ENCODE measurements around the gene BOK.

Gene BOK

GRCh38 chr2:241545106-241545505 is 13.4 kb upstream of the BOK start:
- no peak overlapping the region for H3K27ac ChIP-seq
- TF ChIP-seq Cebpa-rat (IDR thresholded peaks at IDR 0.05): no peak

GRCh38 chr2:241545523-241546473 is 12.7 kb upstream of the BOK start:
- Histone ChIP-seq H3K4me2 (no peak overlapping the region), H3K4me1 (peaks cover 0 to 18% (median 8%) of the 10 kb centered on the region in 10 experiments; a peak in 14 of 20 replicates), H3K4me3 (no peak overlapping the region), H3K9ac (no peak overlapping the region), H4K20me1 (0 out of 22 replicates have a peak, but pooled peaks cover 0 to 6% (median 0%) of the 10 kb centered on the region in 11 experiments), H3K36me3 (no peaks in the 10 kb centered on the region), H3K27me3 (peaks cover 0 to 5% (median 0%) of the 10 kb centered on the region in 11 experiments; a peak in 3 of 22 replicates), H3K9me3 (replicated peaks in 1 of 11) (no peaks in the 10 kb centered on the region), H3K27ac (no peak overlapping the region)
- TF ChIP-seq Cebpa-rat (IDR thresholded peaks at IDR 0.05): no peak

More at GRCh38 chr2:241545106-241545505, 13.4 kb upstream of the BOK start:
- H3K9ac ChIP-seq: no peak overlapping the region
- peaks cover 4 to 25% (median 15%) of the 10 kb centered on the region in 10 experiments; a peak in 18 of 20 replicates for H3K4me1 ChIP-seq
- H3K9me3 ChIP-seq (replicated peaks in 1 of 11): no peaks in the 10 kb centered on the region
- H3K4me2 ChIP-seq: no peak overlapping the region
- no peaks in the 10 kb centered on the region for H3K36me3 ChIP-seq
- H3K4me3 ChIP-seq: no peak overlapping the region
- H4K20me1 ChIP-seq: no peaks in the 10 kb centered on the region
- peaks cover 0 to 10% (median 0%) of the 10 kb centered on the region in 11 experiments; a peak in 4 of 22 replicates for H3K27me3 ChIP-seq

GRCh38 chr2:241546771-241547498 is 11.6 kb upstream of the BOK start:
- H3K9me3 ChIP-seq (replicated peaks in 1 of 11): no peaks in the 10 kb centered on the region
- no peak overlapping the region for H3K4me3 ChIP-seq
- H4K20me1 ChIP-seq: 0 out of 22 replicates have a peak, but pooled peaks cover 0 to 6% (median 0%) of the 10 kb centered on the region in 11 experiments
- no peaks in the 10 kb centered on the region for H3K36me3 ChIP-seq
- no peak for TF ChIP-seq Cebpa-rat (IDR thresholded peaks at IDR 0.05)
- H3K9ac ChIP-seq: no peak overlapping the region
- H3K4me1 ChIP-seq: peaks cover 0 to 12% (median 4%) of the 10 kb centered on the region in 10 experiments; a peak in 7 of 20 replicates
- no peak overlapping the region for H3K4me2 ChIP-seq
- H3K27me3 ChIP-seq: peaks cover 0 to 5% (median 0%) of the 10 kb centered on the region in 11 experiments; a peak in 3 of 22 replicates
- H3K27ac ChIP-seq: no peak overlapping the region

GRCh38 chr2:241547781-241548450 is 10.6 kb upstream of the BOK start:
- peaks cover 0 to 5% (median 0%) of the 10 kb centered on the region in 11 experiments; a peak in 3 of 22 replicates for H3K27me3 ChIP-seq
- H3K36me3 ChIP-seq: no peaks in the 10 kb centered on the region
- no peak overlapping the region for H3K4me2 ChIP-seq
- H3K4me1 ChIP-seq: peaks cover 0 to 11% (median 2%) of the 10 kb centered on the region in 10 experiments; a peak in 4 of 20 replicates
- no peak overlapping the region for H3K27ac ChIP-seq
- no peaks in the 10 kb centered on the region for H3K9me3 ChIP-seq (replicated peaks in 1 of 11)
- H4K20me1 ChIP-seq: 0 out of 22 replicates have a peak, but pooled peaks cover 0 to 6% (median 0%) of the 10 kb centered on the region in 11 experiments
- no peak for TF ChIP-seq Cebpa-rat (IDR thresholded peaks at IDR 0.05)
- H3K4me3 ChIP-seq: no peak overlapping the region
- no peak overlapping the region for H3K9ac ChIP-seq

GRCh38 chr2:241548451-241548835 is 10.1 kb upstream of the BOK start:
- no peaks in the 10 kb centered on the region for H3K36me3 ChIP-seq
- no peak overlapping the region for H3K27ac ChIP-seq
- H3K27me3 ChIP-seq: peaks cover 0 to 5% (median 0%) of the 10 kb centered on the region in 11 experiments; a peak in 3 of 22 replicates
- H4K20me1 ChIP-seq: 0 out of 22 replicates have a peak, but pooled peaks cover 0 to 6% (median 0%) of the 10 kb centered on the region in 11 experiments
- H3K4me3 ChIP-seq: no peak overlapping the region
- peaks cover 0 to 6% (median 2%) of the 10 kb centered on the region in 10 experiments; a peak in 4 of 20 replicates for H3K4me1 ChIP-seq
- no peak for TF ChIP-seq Cebpa-rat (IDR thresholded peaks at IDR 0.05)
- no peaks in the 10 kb centered on the region for H3K9me3 ChIP-seq (replicated peaks in 1 of 11)
- H3K9ac ChIP-seq: no peak overlapping the region
- H3K4me2 ChIP-seq: no peak overlapping the region

- no peak overlapping the region for H3K4me2 ChIP-seq
- H3K4me3 ChIP-seq: no peak overlapping the region
- no peak overlapping the region for H3K27ac ChIP-seq
- peaks cover 0 to 5% (median 0%) of the 10 kb centered on the region in 11 experiments; a peak in 3 of 22 replicates for H3K27me3 ChIP-seq
- TF ChIP-seq Cebpa-rat (IDR thresholded peaks at IDR 0.05): no peak
- no peaks in the 10 kb centered on the region for H3K36me3 ChIP-seq
- no peak overlapping the region for H3K9ac ChIP-seq
- 0 out of 22 replicates have a peak, but pooled peaks cover 0 to 6% (median 0%) of the 10 kb centered on the region in 11 experiments for H4K20me1 ChIP-seq
- peaks cover 2 to 6% (median 4%) of the 10 kb centered on the region in 11 experiments; a peak in 21 of 22 replicates for H3K9me3 ChIP-seq (replicated peaks in 1 of 11)
- peaks cover 0 to 5% (median 0%) of the 10 kb centered on the region in 10 experiments; a peak in 4 of 20 replicates for H3K4me1 ChIP-seq
Observed at GRCh38 chr2:241550616-241551580, 7.6 kb upstream of the BOK start.

GRCh38 chr2:241551599-241551997 is 6.9 kb upstream of the BOK start:
- H3K4me3 ChIP-seq: no peak overlapping the region
- no peak for TF ChIP-seq Cebpa-rat (IDR thresholded peaks at IDR 0.05)
- H3K9ac ChIP-seq: no peak overlapping the region
- peaks cover 0 to 5% (median 0%) of the 10 kb centered on the region in 10 experiments; a peak in 4 of 20 replicates for H3K4me1 ChIP-seq
- no peak overlapping the region for H3K4me2 ChIP-seq
- 0 out of 22 replicates have a peak, but pooled peaks cover 0 to 6% (median 0%) of the 10 kb centered on the region in 11 experiments for H4K20me1 ChIP-seq
- H3K9me3 ChIP-seq (replicated peaks in 1 of 11): peaks cover 9 to 13% (median 11%) of the 10 kb centered on the region in 11 experiments
- no peak overlapping the region for H3K27ac ChIP-seq
- H3K36me3 ChIP-seq: no peaks in the 10 kb centered on the region
- peaks cover 0 to 5% (median 0%) of the 10 kb centered on the region in 11 experiments; a peak in 3 of 22 replicates for H3K27me3 ChIP-seq

All from BLaER1 treated with 17β-estradiol and CSF1 and Interleukin-3, amounts not matched to agents 10 nM and 100 nM (cell line).